Hepatocyte (in vitro differentiated cells): ENCODE data around the gene WIZ.
"Not testable (repeated sequence)": the region's sequence is repeated elsewhere in the genome, so short reads cannot be mapped to it uniquely, and the experiment has no call there.

Source experiments
- CTCF ChIP-seq: fragments of 200-600 bp; sonication (generic); IDR thresholded peaks from 2 replicates; pipeline ENCODE4 v1.5.1; 2016; ENCODE audit warnings: antibody characterized with exemption, mild to moderate bottlenecking; ENCODE audit not compliant: poor library complexity
- EZH2 ChIP-seq: fragments of 200-600 bp; sonication (generic); IDR thresholded peaks from 2 replicates; pipeline ENCODE4 v1.6.1; 2016; ENCODE audit warnings: antibody characterized with exemption, mild to moderate bottlenecking, borderline replicate concordance
- EZH2phosphoT487 ChIP-seq: fragments of 200-600 bp; sonication (generic); IDR thresholded peaks from one replicate; pipeline ENCODE4 v1.6.1; 2018; ENCODE audit warnings: antibody characterized with exemption, mild to moderate bottlenecking, low read depth, moderate library complexity; ENCODE audit not compliant: unreplicated experiment, severe bottlenecking

- not testable (repeated sequence) for TF ChIP-seq CTCF, EZH2, EZH2phosphoT487
Measured at GRCh38 chr19:15395251-15395650, 54.5 kb downstream of the WIZ start.
